ENCODE data around the gene KRT35.

Gene KRT35

GRCh38 chr17:41474863-41475262, 6.1 kb downstream of the KRT35 start:
- no peak overlapping the region for H3K4me3 ChIP-seq (ENCODE audit: low read depth, low read length)
- TF ChIP-seq CTCF (IDR thresholded peaks at IDR 0.05; ENCODE audit: insufficient read depth, low read length, missing control alignments): no peak
- DNase-seq (ENCODE audit: low read depth, low spot score): no peak
- POLR2A ChIA-PET: no interaction called here
- CTCF ChIA-PET: interaction anchor here (1.0 to 1.8 kb wide), 4 partner anchors 9 to 25 kb away, joined by 3 to 6 read pairs (median 4); no protein-coding TSS in a partner anchor

GRCh38 chr17:41468346-41468745, 12.6 kb downstream of the KRT35 start:
- no peak for DNase-seq (ENCODE audit: low read depth, low spot score)
- no peak for TF ChIP-seq CTCF (IDR thresholded peaks at IDR 0.05; ENCODE audit: insufficient read depth, low read length, missing control alignments)
- POLR2A ChIA-PET: no interaction called here
- H3K4me3 ChIP-seq (ENCODE audit: low read depth, low read length): no peak overlapping the region
- CTCF ChIA-PET: no interaction called here

GRCh38 chr17:41467561-41467960, 13.4 kb downstream of the KRT35 start:
- CTCF ChIA-PET: interaction anchor here (0.6 kb wide), 1 partner anchor 81 kb away, joined by 3 read pairs; no protein-coding TSS in a partner anchor
- POLR2A ChIA-PET: no interaction called here
- DNase-seq (ENCODE audit: low read depth, low spot score): no peak
- no peak overlapping the region for H3K4me3 ChIP-seq (ENCODE audit: low read depth, low read length)
- no peak for TF ChIP-seq CTCF (IDR thresholded peaks at IDR 0.05; ENCODE audit: insufficient read depth, low read length, missing control alignments)

GRCh38 chr17:41466988-41467387, 14.0 kb downstream of the KRT35 start, which contains the start of gene KRT32:
TSS of gene KRT32 (minus strand) at chr17:41467386. CDS start at chr17:41467325, 61 bp downstream.
- CTCF ChIA-PET: interaction anchor here (0.6 kb wide), 1 partner anchor 82 kb away, joined by 3 read pairs; no protein-coding TSS in a partner anchor
- H3K4me3 ChIP-seq (ENCODE audit: low read depth, low read length): no peak within 1 kb of the TSS

GRCh38 chr17:41464682-41465081, 16.3 kb downstream of the KRT35 start:
- POLR2A ChIA-PET: no interaction called here
- DNase-seq (ENCODE audit: low read depth, low spot score): peak; percentile 88
- CTCF ChIA-PET: interaction anchor here (1.1 to 4.0 kb wide), 2 partner anchors 31 to 84 kb away, joined by 4 to 14 read pairs; no protein-coding TSS in a partner anchor
- TF ChIP-seq CTCF (IDR thresholded peaks at IDR 0.05; ENCODE audit: insufficient read depth, low read length, missing control alignments): no peak
- no peak overlapping the region for H3K4me3 ChIP-seq (ENCODE audit: low read depth, low read length)

More at GRCh38 chr17:41466988-41467387, 14.0 kb downstream of the KRT35 start, which contains the start of gene KRT32:
- TF ChIP-seq CTCF (IDR thresholded peaks at IDR 0.05; ENCODE audit: insufficient read depth, low read length, missing control alignments): no peak
- POLR2A ChIA-PET: no interaction called here
- no peak for DNase-seq (ENCODE audit: low read depth, low spot score)

GRCh38 chr17:41464173-41464572, 16.8 kb downstream of the KRT35 start:
- no peak for TF ChIP-seq CTCF (IDR thresholded peaks at IDR 0.05; ENCODE audit: insufficient read depth, low read length, missing control alignments)
- H3K4me3 ChIP-seq (ENCODE audit: low read depth, low read length): no peak overlapping the region
- no peak for DNase-seq (ENCODE audit: low read depth, low spot score)
- POLR2A ChIA-PET: no interaction called here
- CTCF ChIA-PET: interaction anchor here (1.1 to 4.0 kb wide), 2 partner anchors 32 to 85 kb away, joined by 4 to 14 read pairs; no protein-coding TSS in a partner anchor
